NCI-H128 (cell line): ENCODE data around the gene NR2F2.
"Not testable (repeated sequence)": the region's sequence is repeated elsewhere in the genome, so short reads cannot be mapped to it uniquely, and the experiment has no call there.

Source experiments
- DNase-seq: peaks from one replicate; lab custom pipeline; 2025; ENCODE audit not compliant: unreplicated experiment; lab: John Stamatoyannopoulos, UW

The NR2F2 gene

GRCh38 chr15:96365781-96366525 is 35.5 kb downstream of the NR2F2 start:
- DNase-seq = no peak

GRCh38 chr15:96366526-96366877 is 36.0 kb downstream of the NR2F2 start:
- DNase-seq = no peak

- DNase-seq = no peak
These were observed 37.1 kb downstream of the NR2F2 start for GRCh38 chr15:96367311-96368200.

GRCh38 chr15:96369351-96369750 is 38.9 kb downstream of the NR2F2 start:
- DNase-seq = no peak

- no peak for DNase-seq
These were observed 39.5 kb downstream of the NR2F2 start for GRCh38 chr15:96369825-96370621.

GRCh38 chr15:96372554-96372953 is 42.1 kb downstream of the NR2F2 start:
- no peak for DNase-seq

- DNase-seq = no peak
These were observed 44.0 kb downstream of the NR2F2 start for GRCh38 chr15:96374499-96374898.

- DNase-seq = not testable (repeated sequence)
These were observed 49.1 kb downstream of the NR2F2 start for GRCh38 chr15:96379592-96379991.

GRCh38 chr15:96381463-96381862 is 51.0 kb downstream of the NR2F2 start:
- DNase-seq = no peak

GRCh38 chr15:96385195-96385594 is 54.7 kb downstream of the NR2F2 start:
- no peak for DNase-seq

GRCh38 chr15:96388673-96389072 is 58.2 kb downstream of the NR2F2 start:
- no peak for DNase-seq
